ENCODE measurements around the gene LCP2. TPM values are rescaled to one million over a fixed set of nuclear protein-coding genes. Genes with fewer than 3 reads are reported as not detected.

LCP2 gene
- total and polyA plus RNA-seq, 10 of the 15 experiments (the other 5 are each of a cell fraction or from before 2014, with no cell fraction given): 8.0 to 50.5 (median 20.6) TPM

GRCh38 chr5:170297589-170298462 is at the start of gene LCP2 (continued):
- TF ChIP-seq, protein P1, sequence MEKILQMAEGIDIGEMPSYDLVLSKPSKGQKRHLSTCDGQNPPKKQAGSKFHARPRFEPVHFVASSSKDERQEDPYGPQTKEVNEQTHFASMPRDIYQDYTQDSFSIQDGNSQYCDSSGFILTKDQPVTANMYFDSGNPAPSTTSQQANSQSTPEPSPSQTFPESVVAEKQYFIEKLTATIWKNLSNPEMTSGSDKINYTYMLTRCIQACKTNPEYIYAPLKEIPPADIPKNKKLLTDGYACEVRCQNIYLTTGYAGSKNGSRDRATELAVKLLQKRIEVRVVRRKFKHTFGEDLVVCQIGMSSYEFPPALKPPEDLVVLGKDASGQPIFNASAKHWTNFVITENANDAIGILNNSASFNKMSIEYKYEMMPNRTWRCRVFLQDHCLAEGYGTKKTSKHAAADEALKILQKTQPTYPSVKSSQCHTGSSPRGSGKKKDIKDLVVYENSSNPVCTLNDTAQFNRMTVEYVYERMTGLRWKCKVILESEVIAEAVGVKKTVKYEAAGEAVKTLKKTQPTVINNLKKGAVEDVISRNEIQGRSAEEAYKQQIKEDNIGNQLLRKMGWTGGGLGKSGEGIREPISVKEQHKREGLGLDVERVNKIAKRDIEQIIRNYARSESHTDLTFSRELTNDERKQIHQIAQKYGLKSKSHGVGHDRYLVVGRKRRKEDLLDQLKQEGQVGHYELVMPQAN (conservative IDR thresholded peaks at IDR 0.05): no peak
- TF ChIP-seq CHD2 (IDR thresholded peaks at IDR 0.05; ENCODE audit: borderline replicate concordance, low read depth, low read length): no peak
- TF ChIP-seq NFIC (IDR thresholded peaks at IDR 0.05; ENCODE audit: low read depth, low read length): no peak
- no peak for TF ChIP-seq HCFC1 (IDR thresholded peaks at IDR 0.05; ENCODE audit: low read length)
- no peak for TF ChIP-seq TCF12 (IDR thresholded peaks at IDR 0.05; ENCODE audit: low read depth, low read length)
- TF ChIP-seq FOXM1 (IDR thresholded peaks at IDR 0.05; ENCODE audit: low read depth, low read length): peak; percentile 29; the same call in 1 of the 2 replicates
- TF ChIP-seq BHLHE40 (IDR thresholded peaks at IDR 0.05; ENCODE audit: borderline replicate concordance in 1 of 2, low read depth in 2 of 2, low read length in 1 of 2): no peak
- no peak for TF ChIP-seq SMAD5 (IDR thresholded peaks at IDR 0.05; ENCODE audit: low read depth)
- TF ChIP-seq, protein P2, sequence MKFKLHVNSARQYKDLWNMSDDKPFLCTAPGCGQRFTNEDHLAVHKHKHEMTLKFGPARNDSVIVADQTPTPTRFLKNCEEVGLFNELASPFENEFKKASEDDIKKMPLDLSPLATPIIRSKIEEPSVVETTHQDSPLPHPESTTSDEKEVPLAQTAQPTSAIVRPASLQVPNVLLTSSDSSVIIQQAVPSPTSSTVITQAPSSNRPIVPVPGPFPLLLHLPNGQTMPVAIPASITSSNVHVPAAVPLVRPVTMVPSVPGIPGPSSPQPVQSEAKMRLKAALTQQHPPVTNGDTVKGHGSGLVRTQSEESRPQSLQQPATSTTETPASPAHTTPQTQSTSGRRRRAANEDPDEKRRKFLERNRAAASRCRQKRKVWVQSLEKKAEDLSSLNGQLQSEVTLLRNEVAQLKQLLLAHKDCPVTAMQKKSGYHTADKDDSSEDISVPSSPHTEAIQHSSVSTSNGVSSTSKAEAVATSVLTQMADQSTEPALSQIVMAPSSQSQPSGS (IDR thresholded peaks at IDR 0.05; ENCODE audit: low read length): no peak; the same call in 1 of the 2 replicates
- no peak for TF ChIP-seq EZH2 (IDR thresholded peaks at IDR 0.05; ENCODE audit: borderline replicate concordance, control insufficient read depth, low read depth, low read length)
- TF ChIP-seq TCF7 (IDR thresholded peaks at IDR 0.05; ENCODE audit: borderline replicate concordance): no peak
- no peak for TF ChIP-seq RCOR1 (conservative IDR thresholded peaks at IDR 0.05; ENCODE audit: low read depth, low read length)
- TF ChIP-seq, protein P3, sequence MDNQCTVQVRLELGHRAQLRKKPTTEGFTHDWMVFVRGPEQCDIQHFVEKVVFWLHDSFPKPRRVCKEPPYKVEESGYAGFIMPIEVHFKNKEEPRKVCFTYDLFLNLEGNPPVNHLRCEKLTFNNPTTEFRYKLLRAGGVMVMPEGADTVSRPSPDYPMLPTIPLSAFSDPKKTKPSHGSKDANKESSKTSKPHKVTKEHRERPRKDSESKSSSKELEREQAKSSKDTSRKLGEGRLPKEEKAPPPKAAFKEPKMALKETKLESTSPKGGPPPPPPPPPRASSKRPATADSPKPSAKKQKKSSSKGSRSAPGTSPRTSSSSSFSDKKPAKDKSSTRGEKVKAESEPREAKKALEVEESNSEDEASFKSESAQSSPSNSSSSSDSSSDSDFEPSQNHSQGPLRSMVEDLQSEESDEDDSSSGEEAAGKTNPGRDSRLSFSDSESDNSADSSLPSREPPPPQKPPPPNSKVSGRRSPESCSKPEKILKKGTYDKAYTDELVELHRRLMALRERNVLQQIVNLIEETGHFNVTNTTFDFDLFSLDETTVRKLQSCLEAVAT (IDR thresholded peaks at IDR 0.05): no peak
- TF ChIP-seq ZBED1 (IDR thresholded peaks at IDR 0.05; ENCODE audit: borderline replicate concordance): no peak
- peak in 1 of 2 experiments; percentile 72; a peak in 1 of 4 replicates for TF ChIP-seq SRF (IDR thresholded peaks at IDR 0.05; ENCODE audit: low read depth in 2 of 2, low read length in 2 of 2)
- no peak for TF ChIP-seq SMC3 (IDR thresholded peaks at IDR 0.05; ENCODE audit: borderline replicate concordance, low read length)
- TF ChIP-seq BMI1 (IDR thresholded peaks at IDR 0.05; ENCODE audit: borderline replicate concordance): no peak
- TF ChIP-seq IRF3 (IDR thresholded peaks at IDR 0.05): no peak
- TF ChIP-seq RELB (IDR thresholded peaks at IDR 0.05; ENCODE audit: low read depth): no peak; the same call in 1 of the 2 replicates
- peak; percentile 85; the same call in 1 of the 2 replicates for TF ChIP-seq FOXK2 (IDR thresholded peaks at IDR 0.05)
- no peak for TF ChIP-seq MXI1 (IDR thresholded peaks at IDR 0.05; ENCODE audit: low read depth, low read length)
